ENCODE data around the gene UBE2J2. TPM values are rescaled to one million over a fixed set of nuclear protein-coding genes. Genes with fewer than 3 reads are reported as not detected.

The UBE2J2 gene
- total RNA-seq, 1 donor from 2014 or later: 56.7 TPM

- DNase-seq (ENCODE audit: extremely low spot score in 2 of 2): no peak
- Histone ChIP-seq H3K27ac (no peak overlapping the region), H3K27me3 (no peaks in the 10 kb centered on the region), H3K36me3 (peaks cover 0 to 9% of the 10 kb centered on the region in 2 donors), H3K9me3 (no peaks in the 10 kb centered on the region), H3K4me3 (no peak overlapping the region), H3K4me1 (peaks cover 32% of the 10 kb centered on the region)
- TF ChIP-seq POLR2AphosphoS5 (IDR thresholded peaks at IDR 0.05; ENCODE audit: insufficient read depth in 1 of 2, low read depth in 1 of 2): no peak
- no peak for TF ChIP-seq CTCF (IDR thresholded peaks at IDR 0.05)
- no peak for TF ChIP-seq POLR2A (IDR thresholded peaks at IDR 0.05)
- intact Hi-C loops (cut with DNase I): no loop called here
Measured at GRCh38 chr1:1299686-1300351, 26.2 kb upstream of the UBE2J2 start.

GRCh38 chr1:1298861-1299685 is 25.4 kb upstream of the UBE2J2 start:
- Histone ChIP-seq H3K4me3 (no peak overlapping the region), H3K27me3 (no peaks in the 10 kb centered on the region), H3K36me3 (peaks cover 0 to 9% of the 10 kb centered on the region in 2 donors), H3K9me3 (no peaks in the 10 kb centered on the region), H3K27ac (no peak overlapping the region), H3K4me1 (peaks cover 25% of the 10 kb centered on the region)
- intact Hi-C loops (cut with DNase I): no loop called here
- TF ChIP-seq POLR2A (IDR thresholded peaks at IDR 0.05): no peak
- no peak for TF ChIP-seq CTCF (IDR thresholded peaks at IDR 0.05)
- TF ChIP-seq POLR2AphosphoS5 (IDR thresholded peaks at IDR 0.05; ENCODE audit: insufficient read depth in 1 of 2, low read depth in 1 of 2): no peak
- no peak for DNase-seq (ENCODE audit: extremely low spot score in 2 of 2)

- no peak for DNase-seq (ENCODE audit: extremely low spot score in 2 of 2)
- intact Hi-C loops (cut with DNase I): no loop called here
- Histone ChIP-seq H3K36me3 (peaks cover 0 to 9% of the 10 kb centered on the region in 2 donors), H3K4me1 (peaks cover 13% of the 10 kb centered on the region), H3K27me3 (no peaks in the 10 kb centered on the region), H3K27ac (no peak overlapping the region), H3K9me3 (no peaks in the 10 kb centered on the region), H3K4me3 (no peak overlapping the region)
- TF ChIP-seq CTCF (IDR thresholded peaks at IDR 0.05) (no peak), POLR2A (IDR thresholded peaks at IDR 0.05) (no peak), POLR2AphosphoS5 (IDR thresholded peaks at IDR 0.05; ENCODE audit: insufficient read depth in 1 of 2, low read depth in 1 of 2) (no peak)
Measured at GRCh38 chr1:1297802-1298424, 24.3 kb upstream of the UBE2J2 start.

- no peaks in the 10 kb centered on the region for H3K9me3 ChIP-seq
- no peaks in the 10 kb centered on the region for H3K27me3 ChIP-seq
- H3K4me1 ChIP-seq: peaks cover 4% of the 10 kb centered on the region
- no peak for DNase-seq (ENCODE audit: extremely low spot score in 2 of 2)
- intact Hi-C loops (cut with DNase I): no loop called here
- no peak overlapping the region for H3K4me3 ChIP-seq
- peaks cover 0 to 9% of the 10 kb centered on the region in 2 donors for H3K36me3 ChIP-seq
- TF ChIP-seq POLR2A (IDR thresholded peaks at IDR 0.05): no peak
- no peak for TF ChIP-seq POLR2AphosphoS5 (IDR thresholded peaks at IDR 0.05; ENCODE audit: insufficient read depth in 1 of 2, low read depth in 1 of 2)
- no peak for TF ChIP-seq CTCF (IDR thresholded peaks at IDR 0.05)
- H3K27ac ChIP-seq: no peak overlapping the region
Measured at GRCh38 chr1:1296070-1297061, 22.7 kb upstream of the UBE2J2 start.
